NCI-H748 treated with DMSO at 0.1 percent for 48 hours (cell line): Measurements from ENCODE around the gene ZNF548.
A peak's percentile ranks its signal among the peaks of the same experiment; 100 is the strongest.

ENCODE experiments used
- DNase-seq: peaks from one replicate; lab custom pipeline; 2025; lab: John Stamatoyannopoulos, UW

The ZNF548 gene

DNA sequence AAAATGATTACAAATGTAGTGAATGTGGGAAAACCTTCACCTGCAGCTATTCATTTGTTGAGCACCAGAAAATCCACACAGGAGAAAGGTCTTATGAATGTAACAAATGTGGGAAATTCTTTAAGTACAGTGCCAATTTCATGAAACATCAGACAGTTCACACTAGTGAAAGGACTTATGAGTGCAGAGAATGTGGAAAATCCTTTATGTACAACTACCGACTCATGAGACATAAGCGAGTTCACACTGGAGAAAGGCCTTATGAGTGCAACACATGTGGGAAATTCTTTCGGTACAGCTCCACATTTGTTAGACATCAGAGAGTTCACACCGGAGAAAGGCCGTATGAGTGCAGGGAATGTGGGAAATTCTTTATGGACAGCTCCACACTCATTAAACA lies 9.2 kb downstream of the ZNF548 start:
- DNase-seq: no peak

DNA sequence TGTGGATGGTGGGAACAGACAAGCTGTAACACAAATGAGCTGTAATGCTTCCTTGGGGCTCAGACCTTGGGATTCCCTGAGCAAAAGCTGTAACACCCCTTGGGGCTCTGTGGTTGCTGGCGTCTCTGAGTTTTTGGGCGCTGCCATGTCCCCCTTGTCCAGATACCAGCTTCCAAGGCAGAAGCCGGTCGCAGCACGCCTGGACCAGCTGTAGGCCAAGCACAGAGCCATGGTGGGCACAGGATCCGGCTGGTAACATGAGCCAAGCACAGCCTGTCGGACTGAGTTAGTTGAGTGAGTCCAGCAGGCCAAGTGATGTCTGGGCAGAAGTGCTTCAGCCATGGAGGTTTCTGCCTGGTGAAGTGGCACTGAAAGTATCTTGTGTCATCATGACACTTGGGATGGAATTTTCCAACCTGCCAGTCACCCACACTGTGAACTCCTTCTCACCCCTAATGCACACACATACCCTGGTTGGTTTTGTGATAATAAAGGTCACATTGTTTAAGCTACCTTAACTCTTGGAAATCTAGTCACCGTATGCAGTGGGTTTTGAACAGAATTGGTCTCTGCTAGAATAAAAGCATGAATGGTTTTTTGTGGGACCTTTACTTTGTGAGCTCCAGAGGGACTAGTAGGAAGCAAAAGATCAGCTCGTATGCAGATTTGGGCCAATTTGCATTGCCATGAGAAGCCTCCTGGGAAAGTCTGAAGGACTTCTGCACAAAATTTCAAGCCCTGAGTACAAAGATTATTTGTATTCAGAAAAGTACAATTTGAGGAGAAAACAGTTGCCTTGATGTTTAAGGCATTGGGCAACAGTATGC lies 14.3 kb downstream of the ZNF548 start:
- DNase-seq: no peak

DNA sequence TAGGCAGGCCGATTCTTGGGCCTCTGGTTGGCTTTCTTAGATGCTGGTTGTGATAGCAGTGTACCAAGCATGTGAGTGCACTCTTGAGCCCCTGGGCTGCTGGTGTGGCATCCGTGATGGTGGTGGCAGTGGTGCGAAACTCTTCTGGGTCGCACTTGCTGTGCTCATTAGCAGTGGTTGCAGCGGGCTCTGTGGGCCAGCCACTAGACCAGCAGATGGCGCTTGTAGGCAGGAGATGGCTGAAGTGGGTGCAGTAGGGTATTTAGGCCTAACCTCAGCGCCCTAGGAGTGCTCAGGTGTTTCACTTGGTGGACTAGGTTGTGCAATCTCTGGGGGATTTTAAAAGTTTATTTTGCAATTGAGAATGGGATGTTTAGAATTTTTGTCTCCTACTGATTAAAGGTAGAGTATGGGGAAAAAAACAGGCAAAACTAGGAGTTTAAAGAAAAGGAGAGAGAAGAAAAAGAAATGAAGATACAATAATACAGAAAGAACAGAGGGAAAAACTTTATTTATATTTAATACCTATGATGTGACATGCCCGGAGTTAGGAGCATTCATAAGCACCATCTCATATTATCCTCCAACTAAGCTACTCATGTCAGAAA lies 17.0 kb downstream of the ZNF548 start:
- peak; percentile 84 for DNase-seq

DNA sequence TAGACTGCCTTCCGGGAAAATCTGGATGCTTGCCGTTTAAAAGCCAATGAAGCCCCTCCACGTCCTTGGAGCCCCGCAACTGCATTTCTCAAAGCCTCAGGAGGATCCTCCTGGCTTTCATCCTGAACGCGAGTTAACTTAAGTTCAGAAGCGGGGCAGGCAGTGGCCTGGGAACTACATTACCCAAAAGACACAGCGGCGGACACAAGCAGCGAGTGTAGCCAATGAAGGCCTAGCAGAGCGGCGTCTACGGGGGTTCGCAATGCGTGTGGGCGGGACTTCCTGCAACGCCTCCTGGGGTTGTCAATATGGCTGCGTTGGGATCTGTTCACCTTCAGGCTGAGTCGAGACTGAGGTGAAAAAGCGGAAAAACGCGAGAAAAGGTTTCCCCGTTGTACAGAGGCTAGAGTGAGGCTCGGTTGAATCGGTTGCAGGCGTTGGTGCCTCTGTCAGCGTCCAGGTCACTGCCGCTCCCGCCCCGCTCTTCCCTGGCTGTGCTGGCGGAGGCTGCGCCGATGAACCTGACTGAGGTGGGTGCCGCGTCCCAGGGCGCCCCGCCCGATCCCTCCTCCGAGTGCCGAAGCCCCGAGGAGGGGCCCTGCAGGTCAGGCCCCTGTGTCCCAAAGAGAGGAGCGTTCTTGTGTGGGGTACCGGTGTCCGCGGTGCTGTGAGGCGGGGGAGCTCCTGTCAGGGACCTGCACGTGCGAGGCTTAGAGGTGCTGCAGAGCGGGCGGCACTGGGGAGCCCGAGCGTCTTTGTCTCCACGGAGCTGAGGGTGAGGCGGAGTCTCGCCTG lies 21.4 kb downstream of the ZNF548 start, which contains the start of gene ZNF17:
Gene ZNF17, plus strand, starts transcription at position 285 of the 795 bp plus-strand sequence. CDS start 2,455 bp downstream, outside the sequence.
- DNase-seq: peak; percentile 92

DNA sequence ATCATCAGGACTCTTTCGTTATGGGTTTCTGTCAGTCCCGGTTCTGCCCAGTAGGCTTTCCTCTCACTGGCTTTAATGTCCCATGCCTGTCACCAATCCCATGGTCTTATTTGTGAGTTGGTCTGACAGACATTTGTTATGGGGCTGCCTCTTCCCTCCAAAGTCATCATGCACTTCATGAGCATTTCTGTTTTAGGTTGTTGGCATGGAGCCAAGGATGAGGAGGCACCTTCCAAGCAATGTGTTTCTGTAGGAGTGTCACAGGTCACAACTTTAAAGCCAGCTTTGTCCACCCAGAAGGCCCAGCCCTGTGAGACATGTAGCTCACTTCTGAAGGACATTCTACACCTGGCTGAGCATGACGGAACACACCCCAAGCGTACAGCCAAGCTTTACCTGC lies 29.8 kb downstream of the ZNF548 start:
- no peak for DNase-seq

DNA sequence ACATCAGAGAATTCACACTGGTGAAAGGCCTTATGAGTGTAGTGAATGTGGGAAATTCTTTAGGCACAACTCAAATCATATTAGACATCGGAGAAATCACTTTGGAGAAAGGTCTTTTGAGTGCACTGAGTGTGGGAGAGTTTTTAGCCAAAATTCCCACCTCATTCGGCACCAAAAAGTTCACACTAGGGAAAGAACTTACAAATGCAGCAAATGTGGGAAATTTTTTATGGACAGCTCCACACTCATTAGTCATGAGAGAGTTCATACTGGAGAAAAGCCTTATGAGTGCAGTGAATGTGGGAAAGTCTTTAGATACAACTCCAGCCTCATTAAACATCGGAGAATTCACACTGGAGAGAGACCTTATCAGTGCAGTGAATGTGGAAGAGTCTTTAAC lies 31.4 kb downstream of the ZNF548 start:
- DNase-seq: no peak

DNA sequence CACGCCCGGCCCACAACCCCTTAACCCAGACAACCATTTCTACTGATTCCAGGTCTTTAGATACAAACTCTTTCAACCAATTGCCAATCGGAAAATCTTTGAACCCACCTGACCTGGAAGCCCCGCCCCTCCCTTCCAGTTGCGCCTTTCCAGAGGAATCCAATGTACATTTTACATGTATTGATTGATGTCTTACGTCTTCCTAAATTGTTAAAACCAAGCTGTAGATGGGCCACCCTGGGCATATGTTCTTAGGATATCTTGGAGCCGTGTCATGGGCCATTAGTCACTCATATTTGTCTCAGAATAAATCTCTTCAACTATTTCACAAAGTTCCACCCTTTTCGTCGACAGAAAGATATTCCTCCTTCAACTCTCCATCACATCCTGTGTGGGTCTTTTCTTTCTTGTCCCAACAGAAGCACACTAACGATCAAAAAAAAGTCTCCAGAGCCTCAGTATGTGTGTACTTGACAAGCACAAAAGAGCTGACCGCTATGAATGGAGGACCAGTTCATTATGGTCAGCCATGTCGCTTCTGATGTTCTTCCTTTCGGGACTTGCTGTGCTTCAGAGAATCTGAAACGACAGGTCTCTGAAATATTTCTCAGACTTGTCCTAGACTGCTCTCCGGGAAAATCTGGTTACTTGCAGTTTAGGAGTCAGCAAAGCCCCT lies 44.9 kb downstream of the ZNF548 start:
- DNase-seq: no peak

DNA sequence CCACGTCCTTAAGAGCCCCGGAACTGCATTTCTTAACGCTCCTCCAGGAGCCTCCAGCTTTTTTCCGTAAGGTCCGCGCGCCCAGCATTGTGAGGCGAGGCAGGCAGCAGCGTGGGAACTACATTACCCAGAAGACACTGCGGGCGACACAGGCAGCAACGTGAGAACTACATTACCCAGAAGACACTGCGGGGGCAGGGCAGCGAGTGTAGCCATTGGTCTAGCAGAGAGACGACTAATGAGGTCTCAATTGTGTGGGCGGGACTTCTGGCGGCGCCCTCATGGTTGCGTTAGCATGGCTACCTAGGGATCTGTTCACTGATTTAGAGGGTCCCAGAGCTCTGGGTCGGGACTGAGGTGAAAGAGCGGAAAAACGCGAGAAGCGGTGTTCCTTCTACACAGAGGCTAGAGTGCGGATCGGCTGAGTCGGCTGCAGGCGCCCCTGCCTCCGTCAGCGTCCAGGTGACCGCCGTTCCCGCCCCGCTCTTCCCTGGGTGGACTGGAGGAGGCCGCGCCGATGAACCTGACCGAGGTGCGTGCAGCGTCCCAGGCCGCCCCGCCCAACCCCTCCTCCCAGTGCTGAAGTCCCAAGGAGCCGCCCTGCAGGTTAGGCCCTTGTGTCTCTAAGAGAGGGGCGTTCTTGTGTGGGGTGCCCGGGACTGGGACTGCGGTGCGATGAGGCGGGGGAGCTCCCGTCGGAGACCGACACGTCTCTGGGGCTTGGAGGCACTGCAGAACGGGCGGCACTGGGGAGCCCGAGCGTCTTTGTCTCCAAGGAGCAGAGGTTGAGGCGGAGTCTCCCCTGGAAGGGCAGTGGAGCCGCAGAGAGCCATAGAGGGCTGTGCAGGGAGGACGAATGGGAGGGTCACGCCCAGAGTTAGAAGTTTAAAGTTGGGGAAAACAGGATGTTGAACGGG lies 45.7 kb downstream of the ZNF548 start, which contains the start of gene ZNF749:
Gene ZNF749, plus strand, starts transcription at position 264 of the 917 bp plus-strand sequence. Its CDS starts 254 bp downstream, at position 518.
- peak; percentile 99 for DNase-seq

DNA sequence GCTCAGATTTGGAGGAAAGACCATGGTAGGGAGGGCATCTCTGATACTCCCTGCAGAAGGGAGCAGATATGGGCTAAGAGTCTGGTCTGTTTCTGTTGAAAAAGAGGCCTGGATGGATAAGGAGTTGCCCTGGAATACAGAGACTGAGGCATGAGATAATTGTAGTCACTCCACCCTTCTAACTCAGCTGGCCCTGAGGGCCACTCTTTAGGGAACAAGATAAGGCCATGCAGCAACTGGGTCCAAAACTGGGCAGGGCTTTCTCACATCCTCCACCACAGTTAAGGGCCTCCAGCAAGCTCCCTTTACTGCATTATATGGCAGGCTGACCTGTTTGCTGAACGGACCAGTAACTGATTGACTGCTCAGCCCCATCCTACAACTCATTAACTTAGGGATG lies 46.8 kb downstream of the ZNF548 start:
- no peak for DNase-seq

DNA sequence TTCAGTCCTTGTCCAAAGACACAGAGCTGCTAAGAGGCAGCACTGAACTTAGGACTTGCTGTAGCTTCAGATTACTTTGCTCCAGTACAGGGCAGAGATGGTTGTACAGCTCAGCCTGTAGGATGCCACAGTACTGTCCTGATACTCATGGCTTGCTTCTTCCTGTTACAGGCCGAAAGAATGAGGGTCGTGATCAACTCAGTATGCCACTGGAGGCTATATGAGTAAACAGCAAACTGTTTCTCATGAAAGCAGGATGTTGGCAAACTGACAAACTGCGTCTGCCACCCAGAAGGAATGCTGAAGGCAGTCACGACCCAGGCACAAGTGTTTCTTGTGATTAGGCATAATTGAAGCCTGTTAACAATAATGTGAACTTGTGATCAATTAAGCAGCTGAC lies 48.3 kb downstream of the ZNF548 start:
- DNase-seq: no peak

DNA sequence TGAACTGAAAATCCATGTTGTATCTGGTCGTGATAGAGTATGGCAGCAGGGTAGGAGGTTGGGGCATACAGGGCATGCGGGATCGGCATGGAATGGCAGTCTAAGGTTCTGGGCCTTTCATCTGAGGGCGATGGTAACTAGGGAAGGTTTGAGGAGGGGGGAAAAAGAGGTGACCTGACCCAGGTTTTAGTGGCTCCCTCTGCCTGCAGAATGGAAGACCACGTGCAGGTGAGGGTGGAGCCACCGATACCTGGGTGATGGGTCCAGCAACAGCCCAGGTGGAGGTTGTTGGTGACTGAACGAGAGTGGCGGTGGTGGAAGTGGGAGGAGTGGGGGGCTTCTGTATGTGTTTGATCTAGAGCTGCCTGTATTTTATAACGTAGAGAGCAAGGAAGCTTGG lies 49.3 kb downstream of the ZNF548 start:
- no peak for DNase-seq

DNA sequence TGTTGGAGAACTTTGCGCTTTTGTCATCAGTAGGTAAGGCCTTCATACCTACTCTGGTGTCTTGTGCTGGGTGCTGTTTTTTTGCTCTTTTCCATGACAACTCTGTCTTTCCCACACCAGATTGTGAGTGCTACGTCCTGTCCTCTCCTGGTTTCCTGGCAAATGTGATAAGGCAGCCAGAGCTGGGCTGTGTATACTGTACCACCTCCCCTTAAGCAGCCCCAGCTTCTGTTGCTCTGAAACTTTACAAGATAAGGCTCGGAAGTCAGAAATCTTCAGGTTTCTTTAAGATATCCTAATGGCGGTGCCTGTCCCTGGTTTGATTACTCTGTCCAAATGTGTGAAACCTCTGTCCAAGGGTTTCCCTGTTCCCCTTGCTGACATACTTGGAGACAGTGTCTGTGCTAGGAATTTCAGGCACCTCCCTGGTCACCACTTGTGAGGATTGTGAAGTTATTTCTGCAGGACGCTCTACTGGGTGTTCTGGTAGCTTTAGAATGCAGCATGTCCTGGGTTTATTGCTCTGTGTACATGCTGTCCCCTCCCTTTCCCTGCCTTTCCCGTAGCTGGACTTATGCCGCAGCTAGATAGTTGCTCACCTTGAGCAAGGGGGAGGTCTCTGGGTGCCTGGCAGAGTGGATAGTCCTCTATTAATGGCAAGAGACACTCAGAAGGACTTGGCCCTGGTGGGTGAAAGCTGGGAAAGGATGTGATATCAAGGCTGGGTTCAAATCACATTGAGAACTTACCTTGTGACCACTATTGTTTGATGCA lies 52.5 kb downstream of the ZNF548 start:
- DNase-seq: no peak

DNA sequence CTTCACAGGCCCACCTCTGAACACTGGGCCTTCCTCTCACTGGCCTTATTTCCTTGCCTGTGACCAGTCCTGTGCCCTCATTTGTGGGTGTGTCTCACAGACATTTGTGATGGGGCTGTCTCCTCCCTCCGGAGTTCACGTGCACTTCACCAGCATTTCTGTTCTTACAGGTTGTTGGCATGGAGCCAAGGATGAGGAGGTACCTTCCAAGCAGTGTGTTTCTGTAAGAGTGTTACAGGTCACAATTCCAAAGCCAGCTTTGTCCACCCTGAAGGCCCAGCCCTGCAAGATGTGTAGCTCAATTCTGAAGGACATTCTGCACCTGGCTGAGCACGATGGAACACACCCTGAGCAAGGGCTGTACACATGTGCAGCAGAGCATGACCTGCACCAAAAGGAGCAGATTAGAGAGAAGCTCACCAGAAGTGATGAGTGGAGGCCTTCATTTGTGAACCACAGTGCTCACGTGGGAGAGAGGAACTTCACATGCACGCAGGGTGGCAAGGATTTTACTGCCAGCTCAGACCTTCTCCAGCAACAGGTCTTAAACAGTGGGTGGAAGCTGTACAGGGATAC lies 53.6 kb downstream of the ZNF548 start:
- no peak for DNase-seq

DNA sequence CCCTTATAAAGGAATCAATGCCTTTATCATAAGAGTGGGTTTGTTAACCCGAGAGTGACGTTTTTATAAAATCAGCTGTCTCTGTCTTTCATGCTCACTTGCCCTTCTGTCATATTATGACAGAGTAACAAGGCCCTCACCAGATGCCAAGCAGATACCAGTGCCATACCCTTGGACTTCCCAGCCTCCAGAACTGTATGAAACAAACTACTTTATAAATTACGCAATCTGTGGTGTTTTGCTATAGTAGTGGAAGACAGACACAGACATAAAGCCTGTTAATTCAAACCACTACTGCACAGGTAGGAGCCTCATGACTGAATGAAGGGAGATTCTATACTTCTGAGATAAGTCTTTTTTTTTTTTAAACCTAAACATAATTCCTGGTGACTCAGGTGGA lies 62.7 kb downstream of the ZNF548 start:
- no peak for DNase-seq
